ENCODE results near the gene RCBTB1.

Gene RCBTB1

DNA sequence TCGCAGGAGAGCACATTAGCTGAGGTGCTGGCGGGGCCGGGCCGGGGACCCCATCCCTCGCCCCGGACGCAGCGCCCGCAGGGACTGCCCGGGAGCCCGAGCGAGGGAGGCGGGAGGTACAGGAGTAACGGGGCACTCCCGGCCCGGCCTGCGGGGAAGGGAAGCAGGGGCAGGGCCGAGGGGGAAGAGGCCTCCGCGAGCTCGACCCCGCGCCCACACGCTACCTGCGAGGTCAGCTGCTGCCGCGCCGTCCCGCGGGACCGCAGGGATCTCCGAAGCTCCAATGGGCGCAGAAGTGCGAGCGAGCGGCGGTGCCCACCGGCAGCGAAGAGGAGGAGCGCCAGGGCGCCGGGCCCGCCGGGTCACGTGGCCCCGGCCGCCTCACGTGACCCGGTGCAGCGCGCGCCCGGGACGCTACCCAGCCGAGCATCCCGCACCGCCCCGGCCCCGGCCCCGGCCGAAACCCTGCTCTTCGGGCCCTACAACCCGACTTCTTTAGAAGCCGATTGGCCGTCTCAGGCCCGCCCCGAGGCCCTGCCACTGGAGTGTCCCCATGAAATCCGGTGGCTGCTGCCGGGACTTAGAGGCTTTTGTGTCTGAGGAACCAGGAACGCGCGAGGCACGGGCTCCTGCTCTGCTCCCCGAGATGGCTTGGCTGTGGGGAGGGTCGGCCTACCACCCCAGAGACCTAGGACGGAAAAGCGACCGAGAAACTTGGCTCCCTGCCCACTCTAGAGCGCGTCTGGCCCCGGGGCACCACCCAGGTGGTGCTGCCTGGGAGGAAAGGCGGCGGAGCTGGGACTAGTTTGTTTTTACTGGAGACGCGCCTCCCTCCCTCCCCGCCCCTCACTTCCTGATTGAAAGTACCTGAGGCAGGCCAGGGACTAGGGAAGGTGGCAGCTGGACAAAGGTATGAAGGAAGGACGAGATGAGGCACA is at the start of gene RCBTB1:
RCBTB1 (minus strand) TSS at position 339 of the 938 bp plus-strand sequence. CDS start 18,279 bp downstream, outside the sequence.
- no peak for TF ChIP-seq Cebpa-rat (IDR thresholded peaks at IDR 0.05)
- Histone ChIP-seq H3K9me3 (no peaks in the 10 kb centered on the region), H3K9ac (peak within 1 kb of the TSS; percentile 94), H3K27me3 (no peaks in the 10 kb centered on the region), H4K20me1 (0 out of 2 replicates have a peak, but pooled peaks cover 9% of the 10 kb centered on the region), H3K4me3 (peak within 1 kb of the TSS; percentile 98), H3K4me2 (peak within 1 kb of the TSS; percentile 93), H3K4me1 (peaks cover 43% of the 10 kb centered on the region), H3K36me3 (peaks cover 26% of the 10 kb centered on the region), H3K27ac (peak within 1 kb of the TSS; percentile 87)

DNA sequence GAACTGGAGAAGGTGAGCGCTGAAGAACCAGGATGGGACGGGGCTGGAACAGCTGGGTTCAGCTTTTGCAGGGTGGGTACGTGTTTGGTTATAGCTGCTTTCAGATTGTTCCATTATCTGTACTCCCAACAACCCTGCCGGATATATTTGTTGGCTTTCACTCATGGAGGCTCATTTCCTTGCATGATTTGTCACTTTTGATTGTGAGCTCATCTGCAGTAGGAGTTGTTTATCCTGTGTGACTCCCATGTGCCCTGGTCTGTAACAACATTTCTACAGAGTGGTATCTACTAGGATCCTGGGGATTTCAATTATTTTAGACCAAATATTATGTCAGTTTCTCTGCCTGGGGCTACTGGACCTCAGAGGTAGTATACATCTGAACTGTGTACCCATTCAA is 48.4 kb upstream of the RCBTB1 start:
- H3K27me3 ChIP-seq = no peaks in the 10 kb centered on the region
- H3K36me3 ChIP-seq = peaks cover 85% of the 10 kb centered on the region
- H3K9me3 ChIP-seq = peaks cover 17% of the 10 kb centered on the region
- peaks cover 53% of the 10 kb centered on the region for H3K4me1 ChIP-seq
- H3K27ac ChIP-seq = no peak overlapping the region
- H4K20me1 ChIP-seq = no peaks in the 10 kb centered on the region
- H3K9ac ChIP-seq = no peak overlapping the region
- H3K4me3 ChIP-seq = no peak overlapping the region
- TF ChIP-seq Cebpa-rat (IDR thresholded peaks at IDR 0.05) = no peak
- no peak overlapping the region for H3K4me2 ChIP-seq

DNA sequence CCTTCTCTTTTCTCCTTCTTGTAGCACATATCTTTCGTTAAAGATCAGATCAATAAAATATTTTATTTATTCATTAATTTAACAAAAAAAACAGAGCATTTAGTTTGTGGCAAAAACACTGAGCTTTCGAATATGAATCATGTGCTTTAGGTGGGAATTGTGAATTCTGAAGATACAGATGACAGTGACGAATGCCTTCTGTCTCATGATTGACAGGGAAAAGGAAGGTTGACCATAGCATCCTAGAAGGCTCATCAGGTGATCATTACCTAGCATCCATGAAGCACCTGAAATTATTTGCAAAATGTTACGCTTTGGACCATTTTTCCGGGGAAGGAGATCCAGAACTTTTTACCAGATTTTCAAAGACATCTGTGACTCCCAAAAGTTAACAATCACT is 46.8 kb upstream of the RCBTB1 start:
- Histone ChIP-seq H3K4me2 (no peak overlapping the region), H3K4me1 (peaks cover 62% of the 10 kb centered on the region)

DNA sequence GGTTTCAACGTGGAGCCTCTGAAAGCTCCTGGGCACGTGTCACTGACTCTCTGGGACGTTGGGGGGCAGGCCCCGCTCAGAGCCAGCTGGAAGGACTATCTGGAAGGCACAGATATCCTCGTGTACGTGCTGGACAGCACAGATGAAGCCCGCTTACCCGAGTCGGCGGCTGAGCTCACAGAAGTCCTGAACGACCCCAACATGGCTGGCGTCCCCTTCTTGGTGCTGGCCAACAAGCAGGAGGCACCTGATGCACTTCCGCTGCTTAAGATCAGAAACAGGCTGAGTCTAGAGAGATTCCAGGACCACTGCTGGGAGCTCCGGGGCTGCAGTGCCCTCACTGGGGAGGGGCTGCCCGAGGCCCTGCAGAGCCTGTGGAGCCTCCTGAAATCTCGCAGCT is 45.2 kb upstream of the RCBTB1 start:
- Histone ChIP-seq H3K9ac (no peak overlapping the region), H3K4me3 (no peak overlapping the region), H3K4me1 (peaks cover 54% of the 10 kb centered on the region), H3K27ac (no peak overlapping the region), H3K9me3 (peaks cover 17% of the 10 kb centered on the region), H3K4me2 (peak overlapping the region; percentile 94), H3K36me3 (peaks cover 56% of the 10 kb centered on the region), H3K27me3 (no peaks in the 10 kb centered on the region), H4K20me1 (no peaks in the 10 kb centered on the region)
- TF ChIP-seq Cebpa-rat (IDR thresholded peaks at IDR 0.05) = no peak

More for the DNA sequence above, 46.8 kb upstream of the RCBTB1 start:
- H3K27me3 ChIP-seq = no peaks in the 10 kb centered on the region
- H4K20me1 ChIP-seq = no peaks in the 10 kb centered on the region
- H3K9ac ChIP-seq = no peak overlapping the region
- peaks cover 17% of the 10 kb centered on the region for H3K9me3 ChIP-seq
- TF ChIP-seq Cebpa-rat (IDR thresholded peaks at IDR 0.05) = no peak
- H3K27ac ChIP-seq = no peak overlapping the region
- H3K36me3 ChIP-seq = peaks cover 72% of the 10 kb centered on the region
- H3K4me3 ChIP-seq = no peak overlapping the region

DNA sequence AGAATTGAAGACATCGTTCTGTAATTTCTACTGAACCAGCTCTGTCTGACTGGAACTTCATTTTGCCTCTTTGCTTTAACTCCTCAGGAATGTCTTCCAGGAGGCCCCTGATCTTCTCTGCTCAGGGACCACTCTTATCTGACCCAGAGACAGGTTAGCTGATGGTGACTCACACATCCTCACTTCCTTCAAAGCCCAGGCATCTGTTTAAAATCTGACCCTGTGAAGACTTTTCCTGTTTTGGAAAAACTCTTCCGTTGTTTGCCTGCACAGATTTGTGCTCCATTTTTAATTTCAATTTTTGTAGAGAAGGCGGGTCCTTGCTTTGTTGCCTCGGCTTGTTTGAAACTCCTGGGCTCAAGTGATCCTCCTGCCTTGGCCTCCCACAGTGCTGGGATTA is 44.6 kb upstream of the RCBTB1 start:
- H3K4me3 ChIP-seq = peak overlapping the region; percentile 69

DNA sequence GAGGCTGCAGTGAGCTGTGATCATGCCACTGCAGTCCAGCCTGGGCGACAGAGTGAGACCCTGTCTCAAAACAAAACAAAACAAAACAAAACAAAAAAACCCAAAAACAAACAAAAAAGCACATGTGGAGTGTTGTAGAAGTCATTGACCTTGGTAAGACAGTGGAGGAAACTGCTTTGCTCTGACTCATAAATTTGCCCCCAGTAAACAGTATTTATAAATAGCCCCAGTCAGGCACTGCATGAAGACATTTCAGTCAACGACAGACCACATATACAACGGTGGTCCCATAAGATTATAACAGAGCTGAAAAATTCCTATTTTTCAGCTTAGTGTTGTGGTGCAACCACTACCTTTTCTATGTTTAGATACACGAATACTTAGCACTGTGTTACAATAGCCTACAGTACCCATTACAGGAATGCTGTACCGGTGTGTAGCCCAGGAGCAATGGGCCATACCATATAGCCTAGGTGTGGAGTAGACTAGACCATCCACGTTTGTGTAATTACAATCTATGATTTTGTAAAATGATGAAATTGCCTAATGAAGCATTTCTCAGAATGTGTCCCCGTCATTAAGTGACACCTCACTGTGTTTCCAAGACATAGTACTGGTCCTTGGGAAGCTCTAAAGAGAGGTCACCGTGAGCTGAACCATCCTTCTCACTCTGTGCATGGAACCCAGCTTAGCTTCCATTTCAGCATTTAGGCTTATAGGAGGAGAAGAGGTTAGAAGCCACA is 44.0 kb upstream of the RCBTB1 start:
- H3K4me1 ChIP-seq = peaks cover 42% of the 10 kb centered on the region
- H3K27me3 ChIP-seq = no peaks in the 10 kb centered on the region
- no peaks in the 10 kb centered on the region for H4K20me1 ChIP-seq
- H3K36me3 ChIP-seq = peaks cover 44% of the 10 kb centered on the region
- peak overlapping the region; percentile 94 for H3K4me2 ChIP-seq
- peak overlapping the region; percentile 78 for H3K9ac ChIP-seq
- peaks cover 17% of the 10 kb centered on the region for H3K9me3 ChIP-seq
- peak overlapping the region; percentile 69 for H3K4me3 ChIP-seq
- no peak for TF ChIP-seq Cebpa-rat (IDR thresholded peaks at IDR 0.05)
- peak overlapping the region; percentile 80 for H3K27ac ChIP-seq

More for the DNA sequence above, 44.6 kb upstream of the RCBTB1 start:
- Histone ChIP-seq H3K36me3 (peaks cover 50% of the 10 kb centered on the region), H4K20me1 (no peaks in the 10 kb centered on the region), H3K27me3 (no peaks in the 10 kb centered on the region), H3K9me3 (peaks cover 17% of the 10 kb centered on the region), H3K9ac (peak overlapping the region; percentile 78; the same call in 1 of the 2 replicates), H3K4me1 (peaks cover 48% of the 10 kb centered on the region), H3K27ac (0 out of 2 replicates have a peak overlapping the region, but pooled peaks have one; percentile 80), H3K4me2 (peak overlapping the region; percentile 94)
- TF ChIP-seq Cebpa-rat (IDR thresholded peaks at IDR 0.05) = no peak

DNA sequence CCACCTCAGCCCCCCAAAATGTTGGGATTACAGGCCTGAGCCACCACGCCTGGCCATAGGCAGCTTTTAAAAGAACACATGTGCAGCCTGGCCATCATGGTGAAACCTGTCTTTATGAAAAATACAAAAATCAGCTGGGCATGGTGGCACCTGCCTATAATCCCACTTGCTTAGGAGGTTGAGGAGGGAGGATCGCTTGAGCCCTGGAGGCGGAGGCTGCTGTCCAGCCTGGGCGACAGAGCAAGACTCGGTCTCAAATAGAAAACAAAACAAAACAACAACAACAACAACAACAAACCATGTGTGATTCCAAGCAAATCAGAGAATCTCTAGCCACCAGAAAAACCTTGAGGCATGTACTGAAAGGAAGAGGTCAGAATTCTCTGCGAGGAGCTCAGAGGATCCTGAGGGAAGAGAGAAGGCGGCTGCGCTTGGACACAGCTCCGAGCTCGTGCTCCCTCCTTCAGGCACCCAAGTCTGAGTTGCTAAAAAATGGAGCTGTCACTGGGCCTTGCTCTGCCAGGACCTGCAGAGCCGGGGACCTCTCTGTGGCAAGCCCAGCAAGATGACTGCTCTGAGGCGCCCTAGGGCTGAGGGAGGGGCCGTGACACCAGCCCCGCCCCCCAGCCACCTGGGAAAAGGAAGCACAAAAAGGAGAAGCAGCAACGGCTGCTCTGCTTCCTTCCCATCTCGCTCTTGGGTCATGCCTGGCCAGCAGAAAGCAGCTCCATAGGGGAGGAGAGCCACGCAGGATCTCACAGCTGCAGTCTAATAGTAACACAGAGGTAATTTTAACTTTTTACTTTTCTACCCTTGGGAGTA is 42.7 kb upstream of the RCBTB1 start, which contains the start of gene ARL11:
ARL11 (plus strand) TSS at position 677 of the 822 bp plus-strand sequence. CDS start 1,941 bp downstream, outside the sequence.
- Histone ChIP-seq H4K20me1 (no peaks in the 10 kb centered on the region), H3K9ac (peak within 1 kb of the TSS; percentile 78), H3K4me3 (peak within 1 kb of the TSS; percentile 69), H3K27me3 (no peaks in the 10 kb centered on the region), H3K36me3 (peaks cover 31% of the 10 kb centered on the region), H3K4me2 (peak within 1 kb of the TSS; percentile 94), H3K27ac (peak within 1 kb of the TSS; percentile 80), H3K9me3 (peaks cover 17% of the 10 kb centered on the region), H3K4me1 (peaks cover 40% of the 10 kb centered on the region)
- no peak for TF ChIP-seq Cebpa-rat (IDR thresholded peaks at IDR 0.05)

DNA sequence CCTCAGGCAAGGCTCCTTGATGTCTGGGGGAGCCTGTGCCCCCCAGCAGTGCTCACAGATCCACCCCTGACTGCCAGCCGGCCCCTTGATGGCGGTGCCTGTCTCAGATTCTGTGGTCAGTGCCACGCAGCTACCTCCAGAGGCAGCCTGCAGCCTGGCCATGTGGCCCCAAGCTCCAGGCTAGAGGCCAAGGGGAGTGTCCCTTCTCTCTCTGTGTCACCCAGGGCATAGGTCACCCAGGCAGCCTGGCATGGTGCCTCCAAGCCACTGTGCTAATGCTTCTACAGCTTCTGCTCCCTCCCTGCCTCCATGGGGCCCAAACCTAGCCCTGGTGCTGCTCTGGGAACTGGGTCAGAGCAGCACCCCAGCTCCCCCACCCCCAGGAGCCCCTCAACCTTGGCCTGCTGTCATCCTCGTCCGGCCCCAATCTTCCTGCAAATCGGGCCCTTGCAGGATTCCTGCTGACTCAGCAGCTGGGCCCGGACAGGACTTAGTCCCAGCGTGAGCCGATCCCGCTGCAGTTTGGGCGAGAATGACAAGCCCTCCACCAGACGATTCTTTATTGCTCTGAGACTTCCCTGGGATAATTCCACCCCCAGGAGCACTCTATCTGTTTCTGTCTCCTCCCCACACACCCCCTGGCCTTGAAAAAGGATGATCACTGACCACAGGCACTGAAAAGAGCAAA is 40.2 kb upstream of the RCBTB1 start:
- no peak overlapping the region for H3K9ac ChIP-seq
- H3K27ac ChIP-seq = peak overlapping the region; percentile 35; the same call in 1 of the 2 replicates
- no peaks in the 10 kb centered on the region for H3K27me3 ChIP-seq
- no peaks in the 10 kb centered on the region for H4K20me1 ChIP-seq
- H3K9me3 ChIP-seq = peaks cover 8% of the 10 kb centered on the region
- no peak overlapping the region for H3K4me3 ChIP-seq
- H3K4me1 ChIP-seq = peaks cover 26% of the 10 kb centered on the region
- peaks cover 10% of the 10 kb centered on the region for H3K36me3 ChIP-seq
- no peak overlapping the region for H3K4me2 ChIP-seq
- TF ChIP-seq Cebpa-rat (IDR thresholded peaks at IDR 0.05) = no peak
